ENCODE data around the gene LRRC45.

Gene LRRC45

GRCh38 chr17:82014971-82015310, 8.2 kb upstream of the LRRC45 start:
- H3K36me3 ChIP-seq (ENCODE audit: insufficient read depth, low read length), result no peaks in the 10 kb centered on the region
- peak overlapping the region; percentile 63 for H3K27ac ChIP-seq
- no peak for DNase-seq (ENCODE audit: low read depth, low spot score)
- H3K9me3 ChIP-seq (ENCODE audit: low read depth, low read length), result no peaks in the 10 kb centered on the region
- peak overlapping the region; percentile 54 for H3K4me3 ChIP-seq
- peak overlapping the region; percentile 50 for H3K9ac ChIP-seq (ENCODE audit: insufficient read length)
- TF ChIP-seq EZH2 (IDR thresholded peaks at IDR 0.05) (no peak), POLR2AphosphoS5 (IDR thresholded peaks at IDR 0.05; ENCODE audit: borderline replicate concordance, low read depth, low read length) (no peak), FOXP2 (optimal IDR thresholded peaks at IDR 0.05; ENCODE audit: control extremely low read depth, extremely low read length, insufficient read depth) (no peak)

GRCh38 chr17:82015311-82015971, 7.7 kb upstream of the LRRC45 start:
- Histone ChIP-seq H3K9ac (ENCODE audit: insufficient read length) (peak overlapping the region; percentile 50), H3K36me3 (ENCODE audit: insufficient read depth, low read length) (no peaks in the 10 kb centered on the region), H3K4me3 (no peak overlapping the region), H3K27ac (peak overlapping the region; percentile 63), H3K9me3 (ENCODE audit: low read depth, low read length) (no peaks in the 10 kb centered on the region)
- no peak for DNase-seq (ENCODE audit: low read depth, low spot score)
- TF ChIP-seq POLR2AphosphoS5 (IDR thresholded peaks at IDR 0.05; ENCODE audit: borderline replicate concordance, low read depth, low read length), result no peak
- TF ChIP-seq FOXP2 (optimal IDR thresholded peaks at IDR 0.05; ENCODE audit: control extremely low read depth, extremely low read length, insufficient read depth), result no peak
- no peak for TF ChIP-seq EZH2 (IDR thresholded peaks at IDR 0.05)

GRCh38 chr17:82016061-82016874, 6.8 kb upstream of the LRRC45 start:
- no peak overlapping the region for H3K4me3 ChIP-seq
- no peaks in the 10 kb centered on the region for H3K36me3 ChIP-seq (ENCODE audit: insufficient read depth, low read length)
- no peak overlapping the region for H3K27ac ChIP-seq
- no peak overlapping the region for H3K9ac ChIP-seq (ENCODE audit: insufficient read length)
- H3K9me3 ChIP-seq (ENCODE audit: low read depth, low read length), result no peaks in the 10 kb centered on the region
- no peak for DNase-seq (ENCODE audit: low read depth, low spot score)
- TF ChIP-seq EZH2 (IDR thresholded peaks at IDR 0.05), result no peak
- no peak for TF ChIP-seq FOXP2 (optimal IDR thresholded peaks at IDR 0.05; ENCODE audit: control extremely low read depth, extremely low read length, insufficient read depth)
- TF ChIP-seq POLR2AphosphoS5 (IDR thresholded peaks at IDR 0.05; ENCODE audit: borderline replicate concordance, low read depth, low read length), result no peak

GRCh38 chr17:82016875-82017459, 6.1 kb upstream of the LRRC45 start:
- TF ChIP-seq POLR2AphosphoS5 (IDR thresholded peaks at IDR 0.05; ENCODE audit: borderline replicate concordance, low read depth, low read length) (no peak), EZH2 (IDR thresholded peaks at IDR 0.05) (no peak), FOXP2 (optimal IDR thresholded peaks at IDR 0.05; ENCODE audit: control extremely low read depth, extremely low read length, insufficient read depth) (no peak)
- H3K27ac ChIP-seq, result no peak overlapping the region
- H3K36me3 ChIP-seq (ENCODE audit: insufficient read depth, low read length), result no peaks in the 10 kb centered on the region
- H3K4me3 ChIP-seq, result no peak overlapping the region
- DNase-seq (ENCODE audit: low read depth, low spot score), result no peak
- no peak overlapping the region for H3K9ac ChIP-seq (ENCODE audit: insufficient read length)
- no peaks in the 10 kb centered on the region for H3K9me3 ChIP-seq (ENCODE audit: low read depth, low read length)

- H3K27ac ChIP-seq, result no peak overlapping the region
- no peaks in the 10 kb centered on the region for H3K9me3 ChIP-seq (ENCODE audit: low read depth, low read length)
- TF ChIP-seq FOXP2 (optimal IDR thresholded peaks at IDR 0.05; ENCODE audit: control extremely low read depth, extremely low read length, insufficient read depth) (no peak), POLR2AphosphoS5 (IDR thresholded peaks at IDR 0.05; ENCODE audit: borderline replicate concordance, low read depth, low read length) (peak; percentile 25; the same call in 1 of the 2 replicates)
- H3K4me3 ChIP-seq, result no peak overlapping the region
- no peaks in the 10 kb centered on the region for H3K36me3 ChIP-seq (ENCODE audit: insufficient read depth, low read length)
- DNase-seq (ENCODE audit: low read depth, low spot score), result no peak
- H3K9ac ChIP-seq (ENCODE audit: insufficient read length), result no peak overlapping the region
Observed at GRCh38 chr17:82017612-82018151, 5.4 kb upstream of the LRRC45 start.

GRCh38 chr17:82018152-82018988, 4.7 kb upstream of the LRRC45 start:
- Histone ChIP-seq H3K4me3 (no peak overlapping the region), H3K36me3 (ENCODE audit: insufficient read depth, low read length) (no peaks in the 10 kb centered on the region), H3K9me3 (ENCODE audit: low read depth, low read length) (no peaks in the 10 kb centered on the region), H3K9ac (ENCODE audit: insufficient read length) (no peak overlapping the region), H3K27ac (0 out of 2 replicates have a peak overlapping the region, but pooled peaks have one; percentile 31)
- no peak for DNase-seq (ENCODE audit: low read depth, low spot score)
- TF ChIP-seq FOXP2 (optimal IDR thresholded peaks at IDR 0.05; ENCODE audit: control extremely low read depth, extremely low read length, insufficient read depth) (no peak), POLR2AphosphoS5 (IDR thresholded peaks at IDR 0.05; ENCODE audit: borderline replicate concordance, low read depth, low read length) (no peak), EZH2 (IDR thresholded peaks at IDR 0.05) (no peak)

- Histone ChIP-seq H3K9ac (ENCODE audit: insufficient read length) (no peak overlapping the region), H3K4me3 (no peak overlapping the region), H3K27ac (0 out of 2 replicates have a peak overlapping the region, but pooled peaks have one; percentile 31), H3K36me3 (ENCODE audit: insufficient read depth, low read length) (no peaks in the 10 kb centered on the region), H3K9me3 (ENCODE audit: low read depth, low read length) (no peaks in the 10 kb centered on the region)
- 0 out of 2 replicates have a peak, but pooled peaks have one; percentile 39 for TF ChIP-seq POLR2AphosphoS5 (IDR thresholded peaks at IDR 0.05; ENCODE audit: borderline replicate concordance, low read depth, low read length)
- TF ChIP-seq EZH2 (IDR thresholded peaks at IDR 0.05), result no peak
- TF ChIP-seq FOXP2 (optimal IDR thresholded peaks at IDR 0.05; ENCODE audit: control extremely low read depth, extremely low read length, insufficient read depth), result no peak
- DNase-seq (ENCODE audit: low read depth, low spot score), result no peak
Observed at GRCh38 chr17:82018989-82019689, 4.0 kb upstream of the LRRC45 start.

All from SK-N-MC (cell line).